HFFc6 (cell line): ENCODE results near the gene SH3TC1. TPM values are rescaled to one million over a fixed set of nuclear protein-coding genes. Genes with fewer than 3 reads are reported as not detected.

Source experiments
- DNase-seq: peaks from one replicate; pipeline ENCODE4 v3.0.0-alpha.2; 2018
- H3K27ac Mint-ChIP-seq: 2 replicates; pipeline ENCODE4 v1.8.0; 2020; ENCODE audit warnings: mild to moderate bottlenecking, mixed read lengths
- H3K27me3 Mint-ChIP-seq: 2 replicates; pipeline ENCODE4 v1.8.0; 2021; ENCODE audit warnings: mild to moderate bottlenecking, moderate library complexity, mixed read lengths; ENCODE audit not compliant: insufficient read depth
- H3K36me3 Mint-ChIP-seq: 2 replicates; pipeline ENCODE4 v1.8.0; 2021; ENCODE audit warnings: low read depth, mixed read lengths
- H3K4me1 Mint-ChIP-seq: 2 replicates; pipeline ENCODE4 v1.8.0; 2020; ENCODE audit warnings: low read depth, mixed read lengths
- H3K4me3 Mint-ChIP-seq: 2 replicates; pipeline ENCODE4 v1.8.0; 2020; ENCODE audit warnings: mild to moderate bottlenecking, moderate library complexity, mixed read lengths
- H3K9me3 Mint-ChIP-seq: 2 replicates; pipeline ENCODE4 v1.8.0; 2020; ENCODE audit warnings: mild to moderate bottlenecking, mixed read lengths
- CTCF ChIP-seq: fragments of 200-600 bp; sonication (generic); IDR thresholded peaks from 2 replicates; pipeline ENCODE4 v1.5.0; 2021; ENCODE audit warnings: antibody characterized with exemption, mild to moderate bottlenecking
- total RNA-seq, 6 experiments: library from RNA; stranded (reverse); fragmentation: NEBNext Ultra II Directional; extraction: Animal tissue kit (Norgen Biotek cat#: 25700); gene quantifications; 2 replicates in 1 of 6; 3 replicates in 5 of 6; pipeline ENCODE4 v1.2.3, GENCODE V29; 2021

SH3TC1 gene
- total RNA-seq, 6 experiments from 2014 or later, result 0.34 to 1.4 (median 0.86) TPM

GRCh38 chr4:8198206-8198905 is 734 bp upstream of the SH3TC1 start:
- no peak overlapping the region; the same call in 1 of the 2 replicates for H3K4me3 Mint-ChIP-seq
- H3K4me1 Mint-ChIP-seq, result peaks cover 14% of the 10 kb centered on the region
- peaks cover 18% of the 10 kb centered on the region for H3K27me3 Mint-ChIP-seq
- H3K9me3 Mint-ChIP-seq, result no peaks in the 10 kb centered on the region
- H3K27ac Mint-ChIP-seq, result no peak overlapping the region
- no peaks in the 10 kb centered on the region for H3K36me3 Mint-ChIP-seq
- no peak for DNase-seq
- no peak for TF ChIP-seq CTCF

GRCh38 chr4:8199594-8200301 is 658 bp downstream of the SH3TC1 start:
- H3K36me3 Mint-ChIP-seq, result no peaks in the 10 kb centered on the region
- H3K9me3 Mint-ChIP-seq, result no peaks in the 10 kb centered on the region
- H3K4me1 Mint-ChIP-seq, result peaks cover 14% of the 10 kb centered on the region
- peak overlapping the region; percentile 43; the same call in 1 of the 2 replicates for H3K4me3 Mint-ChIP-seq
- no peak for TF ChIP-seq CTCF
- no peak overlapping the region for H3K27ac Mint-ChIP-seq
- DNase-seq, result no peak
- peaks cover 15% of the 10 kb centered on the region for H3K27me3 Mint-ChIP-seq

- Mint-ChIP-seq H3K9me3 (no peaks in the 10 kb centered on the region), H3K27ac (no peak overlapping the region), H3K27me3 (peaks cover 8% of the 10 kb centered on the region), H3K4me1 (peaks cover 14% of the 10 kb centered on the region), H3K4me3 (no peak overlapping the region), H3K36me3 (no peaks in the 10 kb centered on the region)
- no peak for DNase-seq
- TF ChIP-seq CTCF, result no peak
These were observed 1.3 kb downstream of the SH3TC1 start for GRCh38 chr4:8200302-8200975.

GRCh38 chr4:8201321-8201781 is 2.3 kb downstream of the SH3TC1 start:
- Mint-ChIP-seq H3K4me3 (no peak overlapping the region), H3K27me3 (peaks cover 8% of the 10 kb centered on the region), H3K27ac (no peak overlapping the region)

More at GRCh38 chr4:8201321-8201781, 2.3 kb downstream of the SH3TC1 start:
- no peaks in the 10 kb centered on the region for H3K36me3 Mint-ChIP-seq
- H3K4me1 Mint-ChIP-seq, result peaks cover 14% of the 10 kb centered on the region
- no peak for DNase-seq
- TF ChIP-seq CTCF, result no peak
- H3K9me3 Mint-ChIP-seq, result no peaks in the 10 kb centered on the region
